Measurements from ENCODE around the gene SCYGR3. TPM values are rescaled to one million over a fixed set of nuclear protein-coding genes. Genes with fewer than 3 reads are reported as not detected.

Gene SCYGR3
- total and polyA plus RNA-seq, 2 of the 8 experiments (the other 6 are each of a cell fraction or from before 2014, with no cell fraction given), result not detected

DNA sequence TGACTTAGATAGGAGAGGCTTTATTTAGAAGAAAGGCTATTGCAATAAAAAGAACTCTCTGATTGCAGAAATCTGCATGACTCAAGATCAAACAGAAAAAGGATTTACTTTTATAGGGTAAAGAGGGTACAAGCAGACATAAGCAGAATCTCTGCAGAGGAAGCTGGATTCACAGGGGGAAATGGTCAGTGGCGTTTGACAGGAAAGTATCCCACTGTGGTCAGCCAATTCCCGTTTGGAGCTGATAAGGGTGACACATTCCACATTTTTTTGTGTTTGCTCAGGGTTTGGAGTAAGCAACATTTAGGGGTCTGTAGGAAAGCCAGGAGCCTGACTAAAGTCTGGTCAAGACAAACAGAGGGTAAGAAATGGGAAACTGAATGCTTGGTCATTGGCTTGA is 28.0 kb upstream of the SCYGR3 start:
- H2BK5ac ChIP-seq (ENCODE audit: low read depth, low read length), result no peak overlapping the region
- H3K27ac ChIP-seq (ENCODE audit: low read depth, low read length), result no peak overlapping the region
- no peaks in the 10 kb centered on the region for H3K79me1 ChIP-seq (ENCODE audit: low read depth, low read length)
- no peak overlapping the region for H2BK12ac ChIP-seq (ENCODE audit: low read depth, low read length)
- no peak overlapping the region for H2AFZ ChIP-seq (ENCODE audit: low read length)
- no peaks in the 10 kb centered on the region for H3K27me3 ChIP-seq (replicated peaks in 1 of 4; ENCODE audit: control insufficient read depth in 3 of 4, extremely low read depth in 1 of 4, insufficient read depth in 3 of 4, low read length in 3 of 4)
- no peak overlapping the region for H4K8ac ChIP-seq (ENCODE audit: extremely low read depth, insufficient read depth, low read length)
- no peak overlapping the region for H3K14ac ChIP-seq (ENCODE audit: insufficient read length)
- peak overlapping the region; percentile 87 for H3K23ac ChIP-seq (ENCODE audit: insufficient read length)
- H3K4me3 ChIP-seq (ENCODE audit: extremely low read depth in 1 of 4, insufficient read depth in 2 of 4, low read depth in 3 of 4, low read length in 4 of 4), result no peak overlapping the region
- no peak overlapping the region for H2BK120ac ChIP-seq (replicated peaks; ENCODE audit: low read depth, low read length)
- H2BK20ac ChIP-seq (ENCODE audit: low read length), result no peak overlapping the region
- H4K91ac ChIP-seq (replicated peaks; ENCODE audit: insufficient read length, low read length), result no peak overlapping the region
- H3K9me3 ChIP-seq (ENCODE audit: insufficient read depth in 2 of 2, low read depth in 1 of 2, low read length in 1 of 2), result no peaks in the 10 kb centered on the region
- H4K5ac ChIP-seq (ENCODE audit: insufficient read length, low read depth, low read length), result no peak overlapping the region
- no peak overlapping the region for H3K4ac ChIP-seq (replicated peaks; ENCODE audit: insufficient read length, low read depth, low read length)
- no peaks in the 10 kb centered on the region for H3K23me2 ChIP-seq (ENCODE audit: low read depth, low read length)
- ChIA-PET POLR2A (ENCODE audit: partially characterized antibody) (no interaction called here), CTCF (ENCODE audit: partially characterized antibody) (interaction anchor here (0.7 to 2.0 kb wide), 4 partner anchors 8 to 44 kb away, joined by 3 to 9 read pairs (median 4); no protein-coding TSS in a partner anchor)
- H4K20me1 ChIP-seq (replicated peaks in 1 of 2; ENCODE audit: control insufficient read depth in 1 of 2, insufficient read depth in 2 of 2, low read length in 2 of 2), result no peaks in the 10 kb centered on the region
- no peak overlapping the region for H3K56ac ChIP-seq (replicated peaks; ENCODE audit: insufficient read length, low read depth, low read length)
- H2AK5ac ChIP-seq (ENCODE audit: low read depth, low read length), result no peak overlapping the region
- no peaks in the 10 kb centered on the region for H3K36me3 ChIP-seq (ENCODE audit: control insufficient read depth in 2 of 4, insufficient read depth in 4 of 4, low read length in 3 of 4)
- H2BK15ac ChIP-seq (ENCODE audit: low read length), result no peak overlapping the region
- H3K4me2 ChIP-seq (ENCODE audit: insufficient read depth in 1 of 2, low read depth in 2 of 2, low read length in 2 of 2), result no peak overlapping the region
- TF ChIP-seq POLR2AphosphoS5 (IDR thresholded peaks at IDR 0.05; ENCODE audit: low read depth, low read length), result no peak
- TF ChIP-seq ZNF274 (IDR thresholded peaks at IDR 0.05; ENCODE audit: borderline replicate concordance, extremely low read depth, low read length), result no peak
- no peak for TF ChIP-seq EP300 (IDR thresholded peaks at IDR 0.05; ENCODE audit: borderline replicate concordance in 1 of 2, low read depth in 2 of 2, low read length in 2 of 2)
- TF ChIP-seq CBX5 (IDR thresholded peaks at IDR 0.05; ENCODE audit: low read depth, low read length), result no peak
- no peak for TF ChIP-seq SIN3A (conservative IDR thresholded peaks at IDR 0.05 in 1 of 2, IDR thresholded peaks at IDR 0.05 in 1 of 2; ENCODE audit: low read depth in 1 of 2, low read length in 2 of 2)
- no peak for TF ChIP-seq USF2 (IDR thresholded peaks at IDR 0.05; ENCODE audit: low read length)
- no peak for TF ChIP-seq NANOG (IDR thresholded peaks at IDR 0.05; ENCODE audit: insufficient read depth, low read depth, low read length, poor library complexity, severe bottlenecking)
- no peak for TF ChIP-seq EGR1 (IDR thresholded peaks at IDR 0.05; ENCODE audit: borderline replicate concordance, low read depth, low read length)
- no peak for TF ChIP-seq TAF7 (optimal IDR thresholded peaks at IDR 0.05; ENCODE audit: borderline replicate concordance, low read depth, low read length)
- TF ChIP-seq TEAD4 (IDR thresholded peaks at IDR 0.05; ENCODE audit: low read depth, low read length), result no peak
- no peak overlapping the region for H3K18ac ChIP-seq (ENCODE audit: extremely low read depth, low read length)
- no peaks in the 10 kb centered on the region for H3K79me2 ChIP-seq (ENCODE audit: control insufficient read depth in 1 of 2, insufficient read depth in 2 of 2, low read length in 2 of 2)
- no peak overlapping the region for H3K9ac ChIP-seq (replicated peaks in 1 of 4; ENCODE audit: extremely low read depth in 1 of 4, low read depth in 3 of 4, low read length in 3 of 4)
- WGBS, 2 experiments (ENCODE audit: extremely low coverage in 1 of 2, insufficient coverage in 1 of 2, insufficient read length in 1 of 2, insufficient replicate concordance in 2 of 2, low coverage in 1 of 2, low lambda C conversion rate in 2 of 2, missing lambda C conversion rate in 1 of 2), result 83% methylated on average over 2 of the region's 2 CpGs; no CpG with 5 or more reads in 1 of the 2 experiments
- H3K4me1 ChIP-seq (replicated peaks in 1 of 4; ENCODE audit: control insufficient read depth in 3 of 4, insufficient read depth in 4 of 4, low read length in 3 of 4), result peaks cover 0 to 3% (median 0%) of the 10 kb centered on the region in 4 experiments; a peak in 1 of 7 replicates
- FAIRE-seq (no peak), DNase-seq (ENCODE audit: low read depth in 1 of 2, low spot score in 2 of 2) (no peak)
